ENCODE data around the gene SDK2.
"Not testable (repeated sequence)": the region's sequence is repeated elsewhere in the genome, so short reads cannot be mapped to it uniquely, and the experiment has no call there.

Gene SDK2

DNA sequence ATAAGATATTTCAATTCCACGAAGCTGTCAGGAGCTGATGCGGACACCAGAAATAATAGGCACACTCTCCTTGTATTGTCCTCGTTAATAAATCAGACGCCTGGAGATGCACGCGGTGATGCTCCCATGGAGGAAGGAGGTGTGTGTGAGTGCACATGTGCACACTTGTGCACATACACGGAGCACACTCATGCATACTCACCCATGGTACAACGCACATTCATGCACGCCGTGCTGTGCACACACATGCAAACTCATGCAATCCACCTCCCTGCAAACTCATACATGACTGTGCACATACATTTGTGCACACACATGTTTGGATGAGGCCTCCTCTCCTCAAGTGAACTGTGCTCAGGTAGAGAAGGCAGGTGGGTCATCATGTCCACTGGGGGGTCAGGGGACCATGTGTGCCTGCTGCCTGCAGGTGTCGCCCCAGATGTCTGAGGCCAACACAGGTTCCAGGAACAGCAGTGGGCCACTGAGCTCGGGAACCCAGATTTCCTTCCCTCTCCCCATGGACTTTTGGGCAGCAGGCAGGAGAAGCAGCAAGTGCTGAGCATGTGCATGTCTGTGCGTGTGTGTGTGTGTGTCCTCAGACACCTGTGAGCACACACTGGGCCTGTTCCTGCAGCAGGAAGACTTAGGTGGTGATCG is 165.3 kb downstream of the SDK2 start:
- no peak overlapping the region for H3K4me3 ChIP-seq (ENCODE audit: low read depth, low read length)
- no peaks in the 10 kb centered on the region for H3K4me1 ChIP-seq (ENCODE audit: control insufficient read depth, insufficient read depth, low read length)
- H3K27me3 ChIP-seq (ENCODE audit: control insufficient read depth, insufficient read depth, low read length) = no peaks in the 10 kb centered on the region
- H3K9ac ChIP-seq (ENCODE audit: low read depth, low read length) = no peak overlapping the region
- no peaks in the 10 kb centered on the region for H3K9me3 ChIP-seq (ENCODE audit: control insufficient read depth, insufficient read depth, low read length)
- H3K36me3 ChIP-seq (ENCODE audit: control insufficient read depth, insufficient read depth, low read length) = peaks cover 2% of the 10 kb centered on the region

DNA sequence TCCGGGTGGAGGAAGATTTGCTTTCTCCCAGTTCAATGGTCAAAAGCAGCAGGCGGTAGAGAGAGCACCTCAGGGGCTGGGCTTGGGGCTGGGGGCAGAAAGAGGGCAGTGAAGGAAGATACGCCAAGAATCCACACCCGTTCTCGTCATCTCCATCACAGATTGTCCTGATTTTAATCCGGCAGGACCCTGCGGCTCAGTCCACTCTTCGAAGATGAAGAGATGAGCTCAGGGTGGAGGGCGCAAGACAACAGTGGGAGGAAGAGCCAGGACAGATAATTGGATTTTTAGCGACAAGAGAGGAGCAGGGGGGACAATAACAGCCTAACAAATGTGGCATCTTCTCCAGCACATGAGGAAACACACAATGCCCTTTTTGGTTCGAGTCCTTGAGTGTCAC is 165.9 kb downstream of the SDK2 start:
- no peaks in the 10 kb centered on the region for H3K27me3 ChIP-seq (ENCODE audit: control insufficient read depth, insufficient read depth, low read length)
- no peaks in the 10 kb centered on the region for H3K4me1 ChIP-seq (ENCODE audit: control insufficient read depth, insufficient read depth, low read length)

DNA sequence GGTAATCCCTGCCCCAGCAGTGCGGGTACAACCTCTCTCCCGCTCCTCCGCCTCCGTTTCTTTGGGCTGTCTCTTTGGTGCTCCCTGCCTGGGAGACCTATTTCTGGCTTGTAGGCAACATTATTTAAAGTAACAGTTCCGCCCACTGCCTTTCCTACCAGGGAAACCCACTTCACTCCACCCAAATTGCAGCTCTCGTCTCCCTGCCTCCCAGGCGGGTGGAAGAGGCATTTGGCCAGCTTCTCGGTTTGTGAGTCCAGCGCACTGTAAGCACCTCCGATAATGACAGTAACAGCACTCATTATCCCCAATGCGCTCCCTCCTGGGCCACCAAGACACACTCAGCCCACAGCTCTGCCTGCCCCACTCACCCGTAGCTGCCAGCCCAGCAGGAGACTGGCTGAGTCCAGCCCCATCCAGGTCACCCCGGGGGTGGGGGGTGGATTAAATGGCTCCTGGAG is 167.3 kb downstream of the SDK2 start:
- Histone ChIP-seq H3K4me1 (ENCODE audit: control insufficient read depth, insufficient read depth, low read length) (no peaks in the 10 kb centered on the region), H3K4me3 (ENCODE audit: low read depth, low read length) (no peak overlapping the region), H3K27me3 (ENCODE audit: control insufficient read depth, insufficient read depth, low read length) (no peaks in the 10 kb centered on the region), H3K9me3 (ENCODE audit: control insufficient read depth, insufficient read depth, low read length) (peaks cover 6% of the 10 kb centered on the region), H3K36me3 (ENCODE audit: control insufficient read depth, insufficient read depth, low read length) (peaks cover 4% of the 10 kb centered on the region), H3K9ac (ENCODE audit: low read depth, low read length) (no peak overlapping the region)

More for the DNA sequence above, 165.9 kb downstream of the SDK2 start:
- Histone ChIP-seq H3K36me3 (ENCODE audit: control insufficient read depth, insufficient read depth, low read length) (peaks cover 2% of the 10 kb centered on the region), H3K4me3 (ENCODE audit: low read depth, low read length) (no peak overlapping the region), H3K9me3 (ENCODE audit: control insufficient read depth, insufficient read depth, low read length) (no peaks in the 10 kb centered on the region), H3K9ac (ENCODE audit: low read depth, low read length) (no peak overlapping the region)

DNA sequence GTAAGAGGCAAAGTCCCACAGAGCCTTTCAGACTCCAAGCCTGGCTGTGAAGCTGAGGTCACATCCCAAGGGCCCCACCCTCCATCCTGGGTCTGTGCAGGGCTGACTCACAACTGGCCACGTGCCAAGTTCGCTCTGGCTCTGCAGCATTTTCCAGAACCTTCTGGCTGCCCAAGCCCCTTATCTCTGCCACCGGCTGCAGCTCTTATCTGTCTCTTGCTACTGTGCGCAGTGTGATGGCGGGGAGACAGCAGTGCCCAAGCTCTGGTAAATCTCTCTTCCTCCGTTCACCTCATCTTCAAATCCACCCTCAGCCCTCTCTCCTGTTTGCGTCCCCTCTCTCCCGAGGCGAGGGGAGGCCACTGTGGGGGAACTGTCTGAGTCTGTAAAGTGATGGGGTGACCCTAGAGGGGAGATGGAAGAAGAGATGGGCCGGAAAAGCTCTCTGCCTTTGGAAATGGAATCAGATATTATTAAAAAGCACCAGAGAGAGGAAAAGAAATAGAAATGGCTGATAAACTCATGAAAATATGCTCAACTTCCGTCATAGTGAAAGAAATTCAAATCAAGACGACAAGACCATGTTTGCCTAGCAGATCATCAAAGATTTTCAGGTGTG is 169.8 kb downstream of the SDK2 start:
- Histone ChIP-seq H3K9me3 (ENCODE audit: control insufficient read depth, insufficient read depth, low read length) (peaks cover 6% of the 10 kb centered on the region), H3K4me3 (ENCODE audit: low read depth, low read length) (no peak overlapping the region), H3K27me3 (ENCODE audit: control insufficient read depth, insufficient read depth, low read length) (no peaks in the 10 kb centered on the region), H3K9ac (ENCODE audit: low read depth, low read length) (no peak overlapping the region), H3K36me3 (ENCODE audit: control insufficient read depth, insufficient read depth, low read length) (peaks cover 6% of the 10 kb centered on the region), H3K4me1 (ENCODE audit: control insufficient read depth, insufficient read depth, low read length) (no peaks in the 10 kb centered on the region)

DNA sequence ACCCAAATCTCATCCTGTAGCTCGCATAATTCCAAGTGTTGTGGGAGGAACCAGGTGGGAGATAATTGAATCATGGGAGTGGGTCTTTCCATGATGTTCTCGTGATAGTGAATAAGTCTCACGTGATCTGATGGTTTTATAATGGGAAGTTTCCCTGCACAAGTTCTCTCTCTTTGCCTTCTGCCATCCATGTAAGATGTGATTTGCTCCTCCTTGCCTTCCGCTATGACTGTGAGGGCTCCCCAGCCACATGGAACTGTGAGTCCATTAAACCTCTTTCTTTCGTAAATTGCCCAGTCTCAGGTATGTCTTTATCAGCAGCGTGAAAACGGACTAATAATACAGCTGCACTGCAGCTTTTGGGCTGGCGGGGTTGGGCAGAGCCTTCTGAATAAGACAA is 171.5 kb downstream of the SDK2 start:
- not testable (repeated sequence) for H3K4me1 ChIP-seq (ENCODE audit: control insufficient read depth, insufficient read depth, low read length); H3K27me3 ChIP-seq (ENCODE audit: control insufficient read depth, insufficient read depth, low read length); H3K4me3 ChIP-seq (ENCODE audit: low read depth, low read length); H3K36me3 ChIP-seq (ENCODE audit: control insufficient read depth, insufficient read depth, low read length); H3K9ac ChIP-seq (ENCODE audit: low read depth, low read length); H3K9me3 ChIP-seq (ENCODE audit: control insufficient read depth, insufficient read depth, low read length)

DNA sequence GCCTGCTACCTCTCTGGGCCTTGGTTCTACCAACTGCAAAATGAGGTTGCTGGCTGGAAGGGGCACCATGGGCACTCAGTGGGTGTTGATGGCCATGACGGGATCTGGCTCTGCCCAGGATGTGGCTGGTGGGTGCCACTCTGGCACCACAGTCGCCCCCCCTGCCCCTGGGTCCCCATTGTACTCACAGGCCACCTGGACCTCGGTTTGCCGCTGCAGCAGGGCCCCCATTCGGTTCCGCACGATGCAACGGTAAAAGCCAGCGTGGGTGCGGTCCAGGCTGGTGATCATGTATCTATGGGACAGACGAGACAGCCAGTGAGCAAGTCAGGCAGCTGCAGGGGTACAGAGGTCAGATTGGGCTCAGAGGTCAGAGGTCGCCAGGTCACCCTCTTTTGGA is 172.3 kb downstream of the SDK2 start:
- Histone ChIP-seq H3K36me3 (ENCODE audit: control insufficient read depth, insufficient read depth, low read length) (peaks cover 4% of the 10 kb centered on the region), H3K27me3 (ENCODE audit: control insufficient read depth, insufficient read depth, low read length) (no peaks in the 10 kb centered on the region), H3K9ac (ENCODE audit: low read depth, low read length) (no peak overlapping the region), H3K9me3 (ENCODE audit: control insufficient read depth, insufficient read depth, low read length) (peaks cover 6% of the 10 kb centered on the region), H3K4me3 (ENCODE audit: low read depth, low read length) (no peak overlapping the region), H3K4me1 (ENCODE audit: control insufficient read depth, insufficient read depth, low read length) (no peaks in the 10 kb centered on the region)

DNA sequence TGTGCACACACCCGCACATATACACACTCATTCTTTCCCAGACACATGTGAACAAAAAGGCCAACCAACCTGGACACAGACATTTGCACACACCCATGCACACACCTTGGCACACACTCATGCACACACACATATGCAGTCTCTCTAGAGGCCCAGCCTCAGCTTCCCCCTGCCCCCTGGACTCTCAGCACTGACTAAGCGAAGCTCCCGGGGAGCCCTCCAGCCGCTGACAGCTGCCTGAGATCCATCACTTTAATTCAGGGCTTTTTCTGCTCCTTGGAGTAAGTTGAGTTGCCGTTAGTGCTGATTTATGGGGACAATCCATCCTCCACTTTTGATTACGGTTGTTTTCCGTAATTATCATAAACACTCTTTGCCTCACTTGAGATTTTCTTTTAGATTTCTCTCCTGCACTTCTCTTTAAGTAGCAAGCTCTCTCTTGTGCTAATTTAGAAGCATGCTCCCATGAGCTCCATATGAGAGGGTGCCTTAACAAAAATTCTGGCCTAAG is 173.9 kb downstream of the SDK2 start:
- Histone ChIP-seq H3K9me3 (ENCODE audit: control insufficient read depth, insufficient read depth, low read length) (peaks cover 6% of the 10 kb centered on the region), H3K27me3 (ENCODE audit: control insufficient read depth, insufficient read depth, low read length) (no peaks in the 10 kb centered on the region), H3K9ac (ENCODE audit: low read depth, low read length) (no peak overlapping the region), H3K4me1 (ENCODE audit: control insufficient read depth, insufficient read depth, low read length) (no peaks in the 10 kb centered on the region), H3K4me3 (ENCODE audit: low read depth, low read length) (no peak overlapping the region), H3K36me3 (ENCODE audit: control insufficient read depth, insufficient read depth, low read length) (peaks cover 4% of the 10 kb centered on the region)

DNA sequence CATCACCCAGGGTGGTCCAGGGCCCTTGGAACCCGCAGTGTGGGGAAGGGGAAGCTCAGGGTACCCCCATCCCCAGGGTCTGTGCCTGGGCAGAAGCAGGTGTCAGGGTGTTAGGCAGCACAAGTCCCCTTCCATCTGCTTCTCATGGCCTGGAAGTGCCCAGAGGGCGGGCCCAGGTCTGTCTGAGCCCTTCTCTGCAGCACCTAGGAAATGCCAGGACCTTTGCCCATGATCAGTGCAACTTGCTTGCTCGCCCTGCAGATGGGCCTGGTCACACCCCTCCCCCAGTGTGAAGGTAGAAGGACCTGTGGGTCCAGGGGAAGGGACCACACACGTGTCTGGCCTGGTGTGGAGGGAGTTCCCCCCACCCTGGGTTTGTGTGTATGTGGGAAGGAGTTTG is 174.9 kb downstream of the SDK2 start:
- H3K4me3 ChIP-seq (ENCODE audit: low read depth, low read length) = no peak overlapping the region
- H3K27me3 ChIP-seq (ENCODE audit: control insufficient read depth, insufficient read depth, low read length) = no peaks in the 10 kb centered on the region
- H3K36me3 ChIP-seq (ENCODE audit: control insufficient read depth, insufficient read depth, low read length) = peaks cover 4% of the 10 kb centered on the region
- no peak overlapping the region for H3K9ac ChIP-seq (ENCODE audit: low read depth, low read length)
- H3K4me1 ChIP-seq (ENCODE audit: control insufficient read depth, insufficient read depth, low read length) = no peaks in the 10 kb centered on the region
- H3K9me3 ChIP-seq (ENCODE audit: control insufficient read depth, insufficient read depth, low read length) = peaks cover 6% of the 10 kb centered on the region

DNA sequence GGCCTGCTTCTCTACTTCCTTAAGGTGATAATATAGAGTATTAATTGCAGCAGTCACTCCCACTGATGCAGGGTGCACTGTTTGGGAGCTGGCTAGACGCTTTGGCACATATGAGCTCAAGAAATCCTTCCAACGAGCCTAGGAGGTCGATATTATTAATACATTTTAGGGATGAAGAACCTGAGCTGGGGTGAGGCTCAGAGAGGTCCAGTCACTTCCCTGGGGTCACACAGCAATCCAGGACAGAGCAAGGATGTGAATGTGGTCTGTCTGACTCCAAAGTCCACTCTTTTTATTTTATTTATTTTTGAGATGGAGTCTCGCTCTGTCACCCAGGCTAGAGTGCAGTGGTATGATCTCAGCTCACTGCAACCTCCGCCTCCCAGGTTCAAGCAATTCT is 176.0 kb downstream of the SDK2 start:
- H3K27me3 ChIP-seq (ENCODE audit: control insufficient read depth, insufficient read depth, low read length) = no peaks in the 10 kb centered on the region
- H3K9ac ChIP-seq (ENCODE audit: low read depth, low read length) = peak overlapping the region; percentile 24
- no peaks in the 10 kb centered on the region for H3K4me1 ChIP-seq (ENCODE audit: control insufficient read depth, insufficient read depth, low read length)
- H3K9me3 ChIP-seq (ENCODE audit: control insufficient read depth, insufficient read depth, low read length) = peaks cover 5% of the 10 kb centered on the region
- peaks cover 4% of the 10 kb centered on the region for H3K36me3 ChIP-seq (ENCODE audit: control insufficient read depth, insufficient read depth, low read length)
- H3K4me3 ChIP-seq (ENCODE audit: low read depth, low read length) = no peak overlapping the region

DNA sequence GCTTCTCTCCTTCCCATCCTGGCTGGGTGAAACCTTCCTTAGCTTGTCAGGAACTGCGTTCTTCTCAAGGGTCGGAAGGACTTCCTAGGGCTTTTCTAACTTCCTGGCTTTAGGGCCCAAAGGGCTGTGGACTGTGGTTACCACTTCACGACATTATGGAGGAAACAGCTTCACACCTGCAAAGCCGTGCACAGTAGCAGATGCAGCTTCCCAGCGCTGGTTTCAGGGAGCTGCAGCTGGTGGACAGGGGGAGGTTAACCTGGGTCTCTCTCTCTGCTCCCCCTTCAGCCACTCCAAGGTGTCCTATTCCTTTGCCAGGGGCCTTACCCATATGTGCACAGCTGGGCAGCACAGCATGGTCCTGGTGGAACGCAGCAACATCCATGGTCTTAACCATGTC is 176.6 kb downstream of the SDK2 start:
- H3K9me3 ChIP-seq (ENCODE audit: control insufficient read depth, insufficient read depth, low read length) = no peaks in the 10 kb centered on the region
- H3K4me1 ChIP-seq (ENCODE audit: control insufficient read depth, insufficient read depth, low read length) = no peaks in the 10 kb centered on the region
- H3K27me3 ChIP-seq (ENCODE audit: control insufficient read depth, insufficient read depth, low read length) = no peaks in the 10 kb centered on the region
- no peak overlapping the region for H3K9ac ChIP-seq (ENCODE audit: low read depth, low read length)
- H3K36me3 ChIP-seq (ENCODE audit: control insufficient read depth, insufficient read depth, low read length) = peaks cover 4% of the 10 kb centered on the region
- H3K4me3 ChIP-seq (ENCODE audit: low read depth, low read length) = no peak overlapping the region

DNA sequence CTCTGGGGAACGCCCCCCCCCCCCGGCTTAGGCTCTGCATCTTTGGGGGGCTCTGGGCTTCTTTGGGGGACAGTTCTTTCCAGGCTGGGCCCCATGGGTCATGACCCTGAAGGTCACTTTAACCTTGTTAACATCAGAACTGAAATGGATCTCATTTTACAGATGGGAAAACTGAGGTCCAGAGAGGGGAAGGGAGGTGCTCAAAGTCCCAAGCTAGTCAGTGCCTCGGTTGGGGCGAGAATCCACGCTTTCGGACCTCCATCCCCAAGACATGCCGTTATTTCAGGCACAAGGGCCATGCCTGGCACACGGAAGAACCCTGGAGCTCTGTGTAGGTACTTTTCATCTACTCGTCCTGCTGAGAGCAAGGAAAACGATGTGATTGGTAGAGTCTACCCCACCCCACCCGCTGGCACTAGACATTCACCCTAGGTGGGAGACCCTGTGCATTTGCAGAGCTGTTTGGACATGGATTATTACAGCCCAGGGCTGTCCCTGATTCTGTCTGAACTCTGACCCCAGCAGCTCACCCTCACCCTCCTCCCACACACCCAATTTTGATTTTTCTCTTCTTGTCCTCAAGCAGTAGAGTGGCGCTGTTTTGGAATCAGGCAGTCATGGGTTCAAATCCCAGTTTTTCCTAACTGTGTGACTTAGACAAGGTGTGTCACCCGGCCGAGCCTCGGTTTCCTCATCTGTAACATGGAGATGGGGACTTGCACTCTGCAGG is 177.4 kb downstream of the SDK2 start:
- no peaks in the 10 kb centered on the region for H3K9me3 ChIP-seq (ENCODE audit: control insufficient read depth, insufficient read depth, low read length)
- H3K4me3 ChIP-seq (ENCODE audit: low read depth, low read length) = no peak overlapping the region
- H3K4me1 ChIP-seq (ENCODE audit: control insufficient read depth, insufficient read depth, low read length) = no peaks in the 10 kb centered on the region
- no peak overlapping the region for H3K9ac ChIP-seq (ENCODE audit: low read depth, low read length)
- peaks cover 1% of the 10 kb centered on the region for H3K36me3 ChIP-seq (ENCODE audit: control insufficient read depth, insufficient read depth, low read length)
- no peaks in the 10 kb centered on the region for H3K27me3 ChIP-seq (ENCODE audit: control insufficient read depth, insufficient read depth, low read length)

DNA sequence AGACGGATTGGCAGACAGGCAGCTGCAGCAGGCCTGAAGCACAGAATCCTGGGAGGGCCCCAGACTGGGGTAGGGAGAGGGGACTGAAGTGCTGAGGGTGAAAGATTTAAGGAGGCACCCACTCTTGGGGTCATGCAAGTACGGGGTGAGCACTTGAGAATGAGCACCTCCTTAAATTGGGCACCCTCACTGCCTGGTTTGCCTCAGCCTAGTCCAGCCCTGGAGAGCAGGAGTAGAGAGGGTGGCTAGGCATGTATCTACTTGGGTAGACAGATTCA is 178.4 kb downstream of the SDK2 start:
- H3K9ac ChIP-seq (ENCODE audit: low read depth, low read length) = no peak overlapping the region
- H3K36me3 ChIP-seq (ENCODE audit: control insufficient read depth, insufficient read depth, low read length) = no peaks in the 10 kb centered on the region
- H3K27me3 ChIP-seq (ENCODE audit: control insufficient read depth, insufficient read depth, low read length) = no peaks in the 10 kb centered on the region
- no peak overlapping the region for H3K4me3 ChIP-seq (ENCODE audit: low read depth, low read length)
- no peaks in the 10 kb centered on the region for H3K4me1 ChIP-seq (ENCODE audit: control insufficient read depth, insufficient read depth, low read length)
- no peaks in the 10 kb centered on the region for H3K9me3 ChIP-seq (ENCODE audit: control insufficient read depth, insufficient read depth, low read length)
